GM12865 (cell line): Measurements from ENCODE around the gene GLCCI1.

Source experiments
- DNase-seq: peaks from one replicate; pipeline ENCODE4 v3.0.0; 2010; ENCODE audit warnings: low read depth
- H3K4me3 ChIP-seq: 2 replicates; pipeline ENCODE4 v1.5.1; 2011; ENCODE audit warnings: mild to moderate bottlenecking, low read depth, low read length, control low read depth
- TF ChIP-seq, protein P1 (sequence below): IDR thresholded peaks from 2 replicates; pipeline ENCODE4 v1.5.1; 2011; ENCODE audit warnings: low read length, control low read depth, low read depth, inconsistent platforms; ENCODE audit not compliant: insufficient read depth; ENCODE audit errors: missing control alignments

GLCCI1 gene

DNA sequence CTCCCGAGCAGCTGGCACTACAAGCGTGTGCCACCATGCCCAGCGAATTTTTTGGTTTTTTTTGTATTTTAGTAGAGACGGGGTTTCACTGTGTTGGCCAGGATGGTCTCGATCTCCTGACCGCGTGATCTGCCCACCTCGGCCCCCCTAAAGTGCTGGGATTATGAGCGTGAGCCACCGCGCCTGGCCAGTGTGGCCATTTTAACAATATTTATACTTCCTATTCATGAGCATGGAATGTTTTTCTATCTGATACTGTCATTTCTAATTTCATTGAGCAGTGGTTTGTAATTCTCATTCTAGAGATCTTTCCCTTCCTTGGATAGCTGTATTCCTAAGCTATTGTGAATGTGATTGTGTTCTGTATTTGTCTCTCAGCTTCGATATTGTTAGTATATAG lies 96.2 kb downstream of the GLCCI1 start:
- no peak for DNase-seq
- no peak overlapping the region for H3K4me3 ChIP-seq
- TF ChIP-seq, protein P1, sequence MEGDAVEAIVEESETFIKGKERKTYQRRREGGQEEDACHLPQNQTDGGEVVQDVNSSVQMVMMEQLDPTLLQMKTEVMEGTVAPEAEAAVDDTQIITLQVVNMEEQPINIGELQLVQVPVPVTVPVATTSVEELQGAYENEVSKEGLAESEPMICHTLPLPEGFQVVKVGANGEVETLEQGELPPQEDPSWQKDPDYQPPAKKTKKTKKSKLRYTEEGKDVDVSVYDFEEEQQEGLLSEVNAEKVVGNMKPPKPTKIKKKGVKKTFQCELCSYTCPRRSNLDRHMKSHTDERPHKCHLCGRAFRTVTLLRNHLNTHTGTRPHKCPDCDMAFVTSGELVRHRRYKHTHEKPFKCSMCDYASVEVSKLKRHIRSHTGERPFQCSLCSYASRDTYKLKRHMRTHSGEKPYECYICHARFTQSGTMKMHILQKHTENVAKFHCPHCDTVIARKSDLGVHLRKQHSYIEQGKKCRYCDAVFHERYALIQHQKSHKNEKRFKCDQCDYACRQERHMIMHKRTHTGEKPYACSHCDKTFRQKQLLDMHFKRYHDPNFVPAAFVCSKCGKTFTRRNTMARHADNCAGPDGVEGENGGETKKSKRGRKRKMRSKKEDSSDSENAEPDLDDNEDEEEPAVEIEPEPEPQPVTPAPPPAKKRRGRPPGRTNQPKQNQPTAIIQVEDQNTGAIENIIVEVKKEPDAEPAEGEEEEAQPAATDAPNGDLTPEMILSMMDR: no peak

DNA sequence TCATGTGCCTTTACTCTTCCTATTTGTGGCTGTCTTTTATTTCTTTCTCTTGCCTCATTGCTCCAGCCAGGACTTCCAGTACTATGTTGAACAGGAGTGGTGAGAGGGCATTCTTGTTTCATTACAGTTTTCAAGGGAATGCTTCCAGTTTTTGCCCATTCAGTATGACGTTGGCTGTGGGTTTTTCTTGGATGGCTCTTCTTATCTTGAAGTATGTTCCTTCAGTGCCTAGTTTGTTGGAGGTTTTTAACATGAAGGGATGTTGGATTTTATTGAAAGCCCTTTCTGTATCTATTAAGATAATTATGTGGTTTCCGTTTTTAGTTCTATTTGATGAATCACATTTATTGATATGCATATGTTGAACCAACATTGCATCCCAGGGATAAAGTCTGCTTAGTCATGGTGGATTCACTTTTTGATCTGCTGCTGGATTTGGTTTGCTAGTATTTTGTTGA lies 96.8 kb downstream of the GLCCI1 start:
- TF ChIP-seq, protein P1: no peak
- no peak for DNase-seq
- H3K4me3 ChIP-seq: no peak overlapping the region

DNA sequence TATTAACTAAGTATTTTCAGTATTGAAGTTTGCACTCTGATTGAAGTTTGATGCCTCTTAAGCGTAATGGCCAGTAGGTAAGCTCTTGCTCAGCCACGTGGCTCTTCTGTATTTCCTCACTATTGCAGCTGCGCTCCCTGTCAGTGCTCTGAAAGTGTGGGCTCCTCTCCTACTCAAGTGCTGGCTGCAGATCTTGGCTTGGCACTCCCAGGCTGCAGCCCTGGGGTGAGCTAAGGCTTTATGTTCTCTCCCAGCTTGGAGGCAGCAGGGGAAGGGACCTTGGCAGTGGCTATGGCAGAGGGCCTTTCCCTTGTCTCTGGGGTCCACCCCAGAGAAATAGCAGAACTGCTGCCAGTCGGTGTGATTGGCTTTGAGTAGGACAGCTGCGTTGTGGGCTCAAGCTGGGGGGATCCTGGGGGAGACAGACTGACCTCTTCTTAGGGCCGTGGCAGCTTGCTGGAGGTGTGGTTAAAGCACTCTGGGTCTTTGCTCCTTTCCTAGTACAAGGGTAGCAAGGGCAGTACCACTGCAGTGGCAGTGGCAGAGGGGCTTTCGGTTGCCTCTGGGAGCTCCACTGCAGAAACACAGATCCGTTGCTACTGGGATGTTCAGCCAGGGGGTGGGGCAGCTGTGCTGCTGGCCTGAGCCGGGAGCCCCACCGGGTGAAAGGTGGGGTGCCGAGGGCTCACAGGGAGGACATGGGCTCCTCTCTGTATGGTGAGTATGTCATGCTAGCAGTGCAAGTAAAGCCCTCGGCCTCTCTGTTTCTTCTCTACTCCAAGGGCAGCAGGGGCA lies 100.5 kb downstream of the GLCCI1 start:
- TF ChIP-seq, protein P1: no peak
- no peak for DNase-seq
- H3K4me3 ChIP-seq: no peak overlapping the region

DNA sequence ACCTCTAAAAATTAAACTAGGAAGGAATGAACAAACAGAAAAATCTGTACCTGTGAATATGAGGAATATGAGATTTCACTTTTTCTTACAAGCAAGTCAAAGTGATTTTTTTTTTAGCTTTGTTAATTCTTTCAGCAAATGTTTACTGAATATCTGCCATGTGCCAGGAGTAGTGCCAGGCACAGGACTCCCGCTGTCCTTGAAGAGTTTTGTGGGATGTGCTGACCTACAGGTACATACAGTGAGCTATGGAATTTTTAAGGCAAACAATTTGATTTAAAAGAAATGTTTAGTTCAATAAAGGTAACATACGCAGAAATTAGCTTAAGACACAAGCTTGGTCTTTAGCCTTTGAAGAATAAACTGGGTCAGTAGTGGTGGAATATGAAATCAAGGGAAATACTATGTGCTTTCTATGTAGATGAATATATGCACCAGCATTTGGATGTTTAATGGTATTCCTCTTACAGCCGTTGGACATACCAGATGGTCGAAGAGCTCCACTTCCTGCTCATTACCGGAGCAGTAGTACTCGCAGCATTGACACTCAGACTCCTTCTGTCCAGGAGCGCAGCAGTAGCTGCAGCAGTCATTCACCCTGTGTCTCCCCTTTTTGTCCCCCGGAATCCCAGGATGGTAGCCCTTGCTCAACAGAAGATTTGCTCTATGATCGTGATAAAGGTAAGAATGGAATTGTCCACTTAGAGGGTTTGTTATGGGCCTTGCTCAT lies 102.0 kb downstream of the GLCCI1 start:
- H3K4me3 ChIP-seq: no peak overlapping the region
- DNase-seq: no peak
- TF ChIP-seq, protein P1: no peak

DNA sequence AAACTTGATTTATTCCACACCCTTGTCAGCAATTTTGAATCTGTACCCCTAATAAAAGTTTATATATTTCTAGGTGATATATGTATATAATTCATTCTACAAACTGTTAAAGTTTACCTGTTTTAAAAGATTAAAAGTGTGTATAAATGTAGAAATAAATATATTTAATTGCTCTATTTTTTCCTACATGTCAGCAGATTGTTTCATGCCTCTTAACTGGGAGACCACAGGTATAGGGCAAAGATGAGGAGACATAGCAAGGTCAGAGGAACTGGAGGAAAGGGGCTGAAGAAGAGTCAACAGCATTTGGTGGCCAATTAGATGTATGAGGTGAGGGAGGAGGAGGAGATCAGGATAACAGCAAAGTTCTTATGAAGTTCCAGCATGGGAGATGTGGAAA lies 109.8 kb downstream of the GLCCI1 start:
- TF ChIP-seq, protein P1: no peak
- no peak overlapping the region for H3K4me3 ChIP-seq
- no peak for DNase-seq

DNA sequence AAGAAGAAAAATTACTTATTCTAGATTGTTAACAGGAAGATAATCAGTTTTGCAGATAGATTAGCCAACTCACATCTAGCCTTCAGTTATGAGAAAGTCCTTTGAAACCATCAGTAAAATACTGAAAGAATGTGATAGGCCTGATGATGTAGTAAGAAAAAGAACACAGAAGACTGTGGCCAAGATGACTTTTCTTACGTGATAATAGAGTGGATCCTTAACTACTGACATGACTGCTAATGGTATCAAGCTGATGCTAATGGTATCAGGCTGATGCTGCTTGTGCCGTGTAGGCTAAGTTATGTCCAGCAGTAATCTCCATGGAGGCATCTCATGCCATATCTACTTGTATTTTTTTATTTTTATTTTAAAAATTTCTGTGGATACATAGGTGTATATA lies 114.2 kb downstream of the GLCCI1 start:
- TF ChIP-seq, protein P1: no peak
- H3K4me3 ChIP-seq: no peak overlapping the region

DNA sequence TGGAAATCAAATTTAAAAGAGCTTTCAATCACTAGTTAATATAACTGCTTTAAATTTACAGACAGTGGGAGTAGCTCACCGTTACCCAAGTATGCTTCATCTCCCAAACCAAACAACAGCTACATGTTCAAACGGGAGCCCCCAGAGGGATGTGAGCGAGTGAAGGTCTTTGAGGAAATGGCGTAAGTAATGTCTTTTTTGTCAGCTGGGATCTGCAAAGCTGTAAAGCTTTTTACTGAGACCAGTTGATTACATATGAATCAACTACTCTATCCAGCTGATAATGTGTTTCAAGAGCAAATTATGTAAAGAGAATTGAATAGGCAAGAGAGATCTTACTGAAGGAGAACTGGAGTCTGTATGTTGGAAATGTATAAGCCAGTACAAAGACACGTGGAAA lies 116.2 kb downstream of the GLCCI1 start:
- TF ChIP-seq, protein P1: no peak
- no peak for DNase-seq
- H3K4me3 ChIP-seq: no peak overlapping the region

More for the DNA sequence above, 114.2 kb downstream of the GLCCI1 start:
- no peak for DNase-seq
